ENCODE measurements around the gene CMSS1.

Gene CMSS1

DNA sequence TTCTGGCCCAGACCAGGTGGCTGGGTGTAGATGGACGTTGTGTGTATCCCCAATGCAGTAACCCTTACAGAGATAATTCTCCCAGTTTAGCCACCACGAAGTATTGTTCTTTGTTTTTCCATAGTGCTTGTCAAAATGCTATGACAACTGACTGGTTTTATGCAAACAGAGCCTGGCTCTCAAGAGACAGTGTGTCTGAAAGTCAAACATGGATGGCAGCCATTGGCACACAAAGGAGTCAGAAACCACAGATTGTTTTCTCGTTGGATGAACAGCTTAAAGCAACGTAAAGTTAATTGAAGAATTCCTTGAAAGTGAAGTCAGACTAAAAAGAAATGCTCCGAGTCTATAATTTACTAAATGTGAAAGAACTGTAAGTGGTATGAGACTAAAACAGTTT lies 205.5 kb downstream of the CMSS1 start:
- ChIA-PET CTCF (interaction anchor here (1.1 kb wide), 1 partner anchor 9 kb away, joined by 3 read pairs; no protein-coding TSS in a partner anchor), POLR2A (no interaction called here)
- DNase-seq (ENCODE audit: low read depth, low spot score): no peak
- TF ChIP-seq, protein P1, sequence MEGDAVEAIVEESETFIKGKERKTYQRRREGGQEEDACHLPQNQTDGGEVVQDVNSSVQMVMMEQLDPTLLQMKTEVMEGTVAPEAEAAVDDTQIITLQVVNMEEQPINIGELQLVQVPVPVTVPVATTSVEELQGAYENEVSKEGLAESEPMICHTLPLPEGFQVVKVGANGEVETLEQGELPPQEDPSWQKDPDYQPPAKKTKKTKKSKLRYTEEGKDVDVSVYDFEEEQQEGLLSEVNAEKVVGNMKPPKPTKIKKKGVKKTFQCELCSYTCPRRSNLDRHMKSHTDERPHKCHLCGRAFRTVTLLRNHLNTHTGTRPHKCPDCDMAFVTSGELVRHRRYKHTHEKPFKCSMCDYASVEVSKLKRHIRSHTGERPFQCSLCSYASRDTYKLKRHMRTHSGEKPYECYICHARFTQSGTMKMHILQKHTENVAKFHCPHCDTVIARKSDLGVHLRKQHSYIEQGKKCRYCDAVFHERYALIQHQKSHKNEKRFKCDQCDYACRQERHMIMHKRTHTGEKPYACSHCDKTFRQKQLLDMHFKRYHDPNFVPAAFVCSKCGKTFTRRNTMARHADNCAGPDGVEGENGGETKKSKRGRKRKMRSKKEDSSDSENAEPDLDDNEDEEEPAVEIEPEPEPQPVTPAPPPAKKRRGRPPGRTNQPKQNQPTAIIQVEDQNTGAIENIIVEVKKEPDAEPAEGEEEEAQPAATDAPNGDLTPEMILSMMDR (IDR thresholded peaks at IDR 0.05; ENCODE audit: insufficient read depth, low read length, missing control alignments): no peak
- H3K4me3 ChIP-seq (ENCODE audit: low read depth, low read length): no peak overlapping the region

DNA sequence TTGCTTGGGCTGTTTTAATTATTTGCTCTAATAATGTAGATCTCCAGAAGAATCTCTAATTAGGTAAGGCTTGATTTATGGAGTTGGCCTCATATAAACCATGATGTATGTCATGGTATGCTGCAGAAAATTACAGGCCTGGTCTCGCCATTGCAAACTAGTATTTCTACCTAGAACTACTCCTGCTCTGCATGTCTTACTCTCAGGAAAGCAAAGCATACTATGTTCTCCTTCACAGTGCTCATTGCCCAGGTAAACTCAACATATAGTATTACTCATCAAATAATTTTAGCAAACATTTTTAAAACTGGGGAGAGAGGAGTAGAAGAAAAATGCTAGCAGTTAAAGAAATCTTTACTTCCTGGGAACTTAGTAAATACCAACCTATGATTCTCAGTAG lies 205.9 kb downstream of the CMSS1 start:
- ChIA-PET CTCF (interaction anchor here (1.1 kb wide), 1 partner anchor 9 kb away, joined by 3 read pairs; no protein-coding TSS in a partner anchor), POLR2A (no interaction called here)
- DNase-seq (ENCODE audit: low read depth, low spot score): no peak
- no peak overlapping the region for H3K4me3 ChIP-seq (ENCODE audit: low read depth, low read length)
- TF ChIP-seq, protein P1 (IDR thresholded peaks at IDR 0.05; ENCODE audit: insufficient read depth, low read length, missing control alignments): no peak

DNA sequence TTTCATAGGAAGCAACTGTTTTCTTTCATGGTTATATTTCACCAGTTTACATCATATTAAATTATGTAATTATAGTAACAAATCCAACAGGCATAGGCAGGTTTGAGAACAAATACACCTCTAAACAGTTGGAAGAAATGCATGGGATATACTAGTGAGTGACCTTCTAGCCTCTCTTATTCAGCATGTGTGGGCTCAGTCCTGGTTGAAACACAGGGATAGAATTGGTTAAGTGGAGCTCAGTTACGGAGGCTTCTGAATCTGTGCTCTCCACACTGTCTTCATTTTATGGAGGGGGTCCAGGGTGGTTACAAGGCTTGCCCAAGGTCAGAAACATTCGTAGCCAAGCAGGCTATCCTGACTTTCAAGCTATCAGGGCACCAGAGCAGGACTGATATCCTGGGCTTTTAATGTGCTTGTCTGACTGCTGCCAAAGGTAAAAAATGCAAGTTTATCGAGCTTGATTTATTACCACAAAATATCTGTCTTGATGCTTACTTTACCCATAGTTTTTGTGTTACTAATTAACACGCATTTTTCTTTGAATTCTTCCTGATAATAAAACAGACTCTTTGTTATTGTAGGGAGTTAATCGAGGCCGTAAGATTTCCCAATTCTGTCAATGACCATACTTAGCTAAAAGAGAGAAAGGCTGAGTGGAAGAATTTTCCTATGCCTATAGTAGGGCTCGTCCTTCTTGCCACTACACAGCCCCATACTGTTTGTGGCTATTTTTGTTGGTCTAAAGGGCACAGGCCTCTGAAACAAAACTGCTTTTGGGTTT lies 207.1 kb downstream of the CMSS1 start:
- CTCF ChIA-PET: interaction anchor here (1.0 to 2.3 kb wide), 3 partner anchors 15 to 181 kb away, joined by 3 to 6 read pairs (median 3); no protein-coding TSS in a partner anchor
- POLR2A ChIA-PET: no interaction called here
- TF ChIP-seq, protein P1 (IDR thresholded peaks at IDR 0.05; ENCODE audit: insufficient read depth, low read length, missing control alignments): no peak
- H3K4me3 ChIP-seq (ENCODE audit: low read depth, low read length): no peak overlapping the region
- no peak for DNase-seq (ENCODE audit: low read depth, low spot score)

DNA sequence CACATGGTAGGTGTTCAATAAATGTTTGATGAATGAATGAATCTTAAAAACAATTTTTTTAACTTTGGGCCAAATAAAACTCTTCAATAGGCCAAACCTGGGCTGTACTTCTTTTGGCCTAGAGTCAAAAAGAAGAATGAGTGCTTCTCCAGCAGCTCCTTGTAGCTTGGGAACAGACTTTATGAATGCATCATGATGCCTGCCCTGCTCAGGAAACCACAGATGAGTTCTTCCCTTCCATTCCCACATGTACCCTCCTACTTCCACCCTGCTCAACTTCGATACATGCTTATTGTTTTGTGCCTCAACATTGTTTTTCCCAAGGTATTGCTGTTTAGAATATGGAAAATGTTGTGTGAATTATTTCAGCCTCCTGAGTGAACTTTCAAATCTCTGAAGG lies 209.7 kb downstream of the CMSS1 start:
- no peak overlapping the region for H3K4me3 ChIP-seq (ENCODE audit: low read depth, low read length)
- TF ChIP-seq, protein P1 (IDR thresholded peaks at IDR 0.05; ENCODE audit: insufficient read depth, low read length, missing control alignments): no peak
- ChIA-PET POLR2A (no interaction called here), CTCF (interaction anchor here (0.9 kb wide), 1 partner anchor 196 kb away, joined by 3 read pairs; no protein-coding TSS in a partner anchor)
- no peak for DNase-seq (ENCODE audit: low read depth, low spot score)

DNA sequence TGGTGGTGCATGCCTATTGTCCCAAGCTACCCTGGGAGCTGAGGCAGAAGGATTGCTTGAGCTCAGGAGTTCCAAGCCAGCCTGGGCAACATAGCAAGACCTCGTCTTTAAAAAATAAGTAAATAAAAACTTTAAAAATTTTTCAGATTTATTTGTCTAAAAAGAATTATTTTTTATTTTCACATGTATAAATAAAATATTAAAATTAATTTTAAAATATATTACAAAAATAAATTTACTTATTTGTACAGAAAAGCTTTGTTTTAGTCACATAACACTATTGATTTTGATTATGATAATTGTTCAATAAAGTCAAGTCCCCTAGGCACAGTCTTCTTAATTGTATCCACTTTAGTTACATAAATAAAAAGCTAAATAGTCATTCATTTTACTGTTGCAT lies 211.4 kb downstream of the CMSS1 start:
- DNase-seq (ENCODE audit: low read depth, low spot score): no peak
- ChIA-PET POLR2A (no interaction called here), CTCF (interaction anchor here (1.1 to 3.1 kb wide), 4 partner anchors 11 to 185 kb away, joined by 3 to 12 read pairs (median 4); no protein-coding TSS in a partner anchor)
- TF ChIP-seq, protein P1 (IDR thresholded peaks at IDR 0.05; ENCODE audit: insufficient read depth, low read length, missing control alignments): no peak
- no peak overlapping the region for H3K4me3 ChIP-seq (ENCODE audit: low read depth, low read length)

DNA sequence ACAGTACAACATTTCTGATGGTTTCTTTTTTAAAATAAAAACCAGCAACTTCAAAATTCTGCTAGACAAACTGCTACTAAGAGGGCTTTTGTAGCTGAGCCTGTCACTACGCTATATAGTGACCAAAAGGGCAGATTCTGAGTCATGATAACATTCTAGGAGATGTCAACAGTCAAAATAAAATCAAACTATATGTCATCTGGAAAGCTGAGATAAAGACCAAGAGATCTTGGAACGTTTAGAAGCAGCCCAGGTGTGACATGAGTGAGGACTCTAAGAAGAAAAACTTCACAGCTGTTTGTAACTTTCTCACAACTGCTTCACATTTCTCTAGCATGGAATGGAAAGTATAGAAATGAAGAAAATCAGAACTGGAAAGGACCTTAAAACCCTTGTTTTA lies 212.0 kb downstream of the CMSS1 start:
- ChIA-PET POLR2A (no interaction called here), CTCF (interaction anchor here (0.9 to 3.1 kb wide), 6 partner anchors 11 to 198 kb away, joined by 3 to 12 read pairs (median 4); no protein-coding TSS in a partner anchor)
- DNase-seq (ENCODE audit: low read depth, low spot score): no peak
- TF ChIP-seq, protein P1 (IDR thresholded peaks at IDR 0.05; ENCODE audit: insufficient read depth, low read length, missing control alignments): no peak
- no peak overlapping the region for H3K4me3 ChIP-seq (ENCODE audit: low read depth, low read length)
